Esophagus muscularis mucosa (tissue), 4 donors: ENCODE results near the gene ENOX1.

ENCODE experiments used
- EP300 ChIP-seq: sonication (generic); formaldehyde crosslinking; IDR thresholded peaks from one replicate; pipeline ENCODE4 v1.6.1; 2017; ENCODE audit warnings: antibody characterized with exemption
- POLR2A ChIP-seq: fragments of 450-650 bp; IDR thresholded peaks from one replicate; pipeline ENCODE4 v1.6.1; 2017; ENCODE audit warnings: antibody characterized with exemption, moderate library complexity, mild to moderate bottlenecking, low read depth
- POLR2AphosphoS5 ChIP-seq, 2 donors: sonication (generic); formaldehyde crosslinking; IDR thresholded peaks; one replicate each; pipeline ENCODE4 v1.6.1; 2017; ENCODE audit warnings: antibody characterized with exemption in 2 of 2
- TF ChIP-seq, protein P1 (sequence below), 3 experiments: fragments of 200-600 bp in 2 of 3; fragments of 450-650 bp in 1 of 3; sonication (generic) in 2 of 3; IDR thresholded peaks; one replicate each; pipeline ENCODE4 v1.5.1; 2017 to 2019; ENCODE audit warnings: antibody characterized with exemption in 3 of 3, mild to moderate bottlenecking in 2 of 3, moderate library complexity in 1 of 3

DNA sequence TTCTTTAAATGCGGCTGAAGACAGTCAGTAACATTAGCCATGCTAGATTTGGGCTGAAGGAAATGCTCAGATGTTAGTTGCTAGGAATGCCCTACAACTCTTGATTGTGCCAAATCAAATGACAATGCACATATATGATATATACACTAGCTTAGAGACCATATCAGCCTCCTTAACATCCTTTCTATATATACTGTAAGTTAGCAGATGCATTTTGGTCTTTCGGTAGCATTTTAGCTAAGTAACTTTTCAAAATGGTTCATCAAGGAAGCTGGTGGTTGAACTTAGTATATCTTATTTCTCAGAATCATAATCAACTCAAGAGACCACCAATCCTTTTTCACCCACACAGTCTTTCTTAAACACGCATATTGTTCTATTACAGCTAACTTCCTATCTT, 14.1 kb upstream of the ENOX1 start:
- TF ChIP-seq, protein P1, sequence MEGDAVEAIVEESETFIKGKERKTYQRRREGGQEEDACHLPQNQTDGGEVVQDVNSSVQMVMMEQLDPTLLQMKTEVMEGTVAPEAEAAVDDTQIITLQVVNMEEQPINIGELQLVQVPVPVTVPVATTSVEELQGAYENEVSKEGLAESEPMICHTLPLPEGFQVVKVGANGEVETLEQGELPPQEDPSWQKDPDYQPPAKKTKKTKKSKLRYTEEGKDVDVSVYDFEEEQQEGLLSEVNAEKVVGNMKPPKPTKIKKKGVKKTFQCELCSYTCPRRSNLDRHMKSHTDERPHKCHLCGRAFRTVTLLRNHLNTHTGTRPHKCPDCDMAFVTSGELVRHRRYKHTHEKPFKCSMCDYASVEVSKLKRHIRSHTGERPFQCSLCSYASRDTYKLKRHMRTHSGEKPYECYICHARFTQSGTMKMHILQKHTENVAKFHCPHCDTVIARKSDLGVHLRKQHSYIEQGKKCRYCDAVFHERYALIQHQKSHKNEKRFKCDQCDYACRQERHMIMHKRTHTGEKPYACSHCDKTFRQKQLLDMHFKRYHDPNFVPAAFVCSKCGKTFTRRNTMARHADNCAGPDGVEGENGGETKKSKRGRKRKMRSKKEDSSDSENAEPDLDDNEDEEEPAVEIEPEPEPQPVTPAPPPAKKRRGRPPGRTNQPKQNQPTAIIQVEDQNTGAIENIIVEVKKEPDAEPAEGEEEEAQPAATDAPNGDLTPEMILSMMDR (IDR thresholded peaks at IDR 0.05), result no peak
- TF ChIP-seq POLR2AphosphoS5 (IDR thresholded peaks at IDR 0.05) (no peak), POLR2A (no peak), EP300 (no peak)
